Natural killer cell (primary cell): ENCODE data around the gene TFPI. TPM values are rescaled to one million over a fixed set of nuclear protein-coding genes. Genes with fewer than 3 reads are reported as not detected.
"Not testable (repeated sequence)": the region's sequence is repeated elsewhere in the genome, so short reads cannot be mapped to it uniquely, and the experiment has no call there.

Source experiments
- ATAC-seq, 3 donors: fragments of 150-1000 bp in 2 of 3; fragments of 200-7000 bp in 1 of 3; cut with Tn5 transposase; 1 replicate in 1 of 3; 2 replicates in 2 of 3; pipeline ENCODE4 v1.10.0; 2021; ENCODE audit warnings: mild to moderate bottlenecking in 2 of 3, moderate library complexity in 2 of 3
- DNase-seq, 2 donors: peaks; one replicate each; pipeline versions ENCODE4 v3.0.0 to v3.0.0-alpha.2; 2013 to 2021; ENCODE audit warnings: mixed read lengths in 1 of 2
- H3K27ac ChIP-seq: one replicate; pipeline ENCODE4 v1.5.1; 2013; ENCODE audit warnings: mild to moderate bottlenecking, low read length
- H3K27me3 ChIP-seq: one replicate; pipeline ENCODE4 v1.6.1; 2013; ENCODE audit warnings: low read length; ENCODE audit not compliant: control insufficient read depth, insufficient read depth
- H3K36me3 ChIP-seq: one replicate; pipeline ENCODE4 v1.6.1; 2013; ENCODE audit warnings: low read length; ENCODE audit not compliant: control insufficient read depth, insufficient read depth
- H3K4me1 ChIP-seq: one replicate; pipeline ENCODE4 v1.6.1; 2013; ENCODE audit warnings: low read length; ENCODE audit not compliant: control insufficient read depth, insufficient read depth
- H3K4me3 ChIP-seq: one replicate; pipeline ENCODE4 v1.5.1; 2013; ENCODE audit warnings: low read length
- H3K9me3 ChIP-seq: one replicate; pipeline ENCODE4 v1.6.1; 2013; ENCODE audit warnings: low read length; ENCODE audit not compliant: control insufficient read depth, insufficient read depth
- H3K27ac Mint-ChIP-seq, 2 donors: one replicate each; pipeline ENCODE4 v1.8.0; 2022; ENCODE audit warnings: mild to moderate bottlenecking in 2 of 2, mixed read lengths in 2 of 2, moderate library complexity in 1 of 2
- H3K27me3 Mint-ChIP-seq, 2 donors: one replicate each; pipeline ENCODE4 v1.8.0; 2022; ENCODE audit warnings: low read depth in 2 of 2, mixed read lengths in 2 of 2
- H3K36me3 Mint-ChIP-seq: one replicate; pipeline ENCODE4 v1.8.0; 2022; ENCODE audit warnings: mixed read lengths
- H3K4me1 Mint-ChIP-seq, 2 donors: one replicate each; pipeline ENCODE4 v1.8.0; 2022; ENCODE audit warnings: mixed read lengths in 2 of 2
- H3K4me3 Mint-ChIP-seq: one replicate; pipeline ENCODE4 v1.8.0; 2022; ENCODE audit warnings: mild to moderate bottlenecking, moderate library complexity, mixed read lengths
- H3K9me3 Mint-ChIP-seq, 2 donors: one replicate each; pipeline ENCODE4 v1.8.0; 2022; ENCODE audit warnings: mixed read lengths in 2 of 2
- whole genome bisulfite sequencing: methylation state at CpG from one replicate; pipeline ENCODE4 v1.1.7; 2013; ENCODE audit warnings: missing lambda C conversion rate; ENCODE audit not compliant: insufficient coverage; 5-methylcytosine and 5-hydroxymethylcytosine counted together
- intact Hi-C: fragments of 100-400 bp; cut with micrococcal nuclease; formaldehyde crosslinking; loops from one replicate; pipeline ENCODE4 v1.14.2; 2022
- total RNA-seq, 4 donors: library from RNA; stranded (reverse); fragments of 120-200 nt in 1 of 4; gene quantifications; one replicate each; pipeline versions ENCODE4 v1.2.3 to v1.2.4, GENCODE V29; 2013 to 2022
- TF ChIP-seq, protein P1 (sequence below): fragments of 200-600 bp; IDR thresholded peaks from one replicate; pipeline ENCODE4 v1.8.0; 2022; ENCODE audit warnings: antibody characterized with exemption

Gene TFPI
- total RNA-seq, 3 donors from 2014 or later (not counting 1 experiment from before 2014, with no cell fraction given): 0.10 to 1.2 (median 0.23) TPM

DNA sequence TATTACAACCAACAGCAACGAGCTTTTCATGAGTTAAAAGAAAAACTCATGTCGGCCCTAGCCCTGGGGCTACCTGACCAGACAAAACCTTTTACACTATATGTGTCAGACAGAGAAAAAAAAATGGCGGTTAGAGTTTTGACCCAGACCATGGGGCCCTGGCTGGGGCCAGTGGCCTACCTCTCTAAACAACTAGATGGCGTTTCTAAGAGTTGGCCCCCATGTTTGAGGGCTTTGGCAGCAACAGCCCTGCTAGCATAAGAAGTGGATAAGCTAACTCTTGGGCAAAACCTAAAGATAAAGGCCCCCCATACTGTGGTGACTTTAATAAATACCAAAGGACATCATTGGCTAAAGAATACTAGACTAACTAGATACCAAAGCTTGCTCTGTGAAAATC is 39.3 kb downstream of the TFPI start:
- intact Hi-C loops: no loop called here
- H3K4me3 Mint-ChIP-seq: no peak overlapping the region
- DNase-seq (no peak), ATAC-seq (no peak)
- H3K9me3 Mint-ChIP-seq: peaks cover 4 to 5% of the 10 kb centered on the region in 2 donors
- Histone ChIP-seq H3K27ac (no peak overlapping the region), H3K4me3 (no peak overlapping the region), H3K4me1 (no peaks in the 10 kb centered on the region), H3K9me3 (peaks cover under 1% of the 10 kb centered on the region), H3K36me3 (no peaks in the 10 kb centered on the region), H3K27me3 (no peaks in the 10 kb centered on the region)
- H3K4me1 Mint-ChIP-seq: peaks cover 0 to 4% of the 10 kb centered on the region in 2 donors
- 81% methylated on average over 3 of the region's 4 CpGs for WGBS
- no peak overlapping the region for H3K27ac Mint-ChIP-seq
- no peaks in the 10 kb centered on the region for H3K36me3 Mint-ChIP-seq
- TF ChIP-seq, protein P1, sequence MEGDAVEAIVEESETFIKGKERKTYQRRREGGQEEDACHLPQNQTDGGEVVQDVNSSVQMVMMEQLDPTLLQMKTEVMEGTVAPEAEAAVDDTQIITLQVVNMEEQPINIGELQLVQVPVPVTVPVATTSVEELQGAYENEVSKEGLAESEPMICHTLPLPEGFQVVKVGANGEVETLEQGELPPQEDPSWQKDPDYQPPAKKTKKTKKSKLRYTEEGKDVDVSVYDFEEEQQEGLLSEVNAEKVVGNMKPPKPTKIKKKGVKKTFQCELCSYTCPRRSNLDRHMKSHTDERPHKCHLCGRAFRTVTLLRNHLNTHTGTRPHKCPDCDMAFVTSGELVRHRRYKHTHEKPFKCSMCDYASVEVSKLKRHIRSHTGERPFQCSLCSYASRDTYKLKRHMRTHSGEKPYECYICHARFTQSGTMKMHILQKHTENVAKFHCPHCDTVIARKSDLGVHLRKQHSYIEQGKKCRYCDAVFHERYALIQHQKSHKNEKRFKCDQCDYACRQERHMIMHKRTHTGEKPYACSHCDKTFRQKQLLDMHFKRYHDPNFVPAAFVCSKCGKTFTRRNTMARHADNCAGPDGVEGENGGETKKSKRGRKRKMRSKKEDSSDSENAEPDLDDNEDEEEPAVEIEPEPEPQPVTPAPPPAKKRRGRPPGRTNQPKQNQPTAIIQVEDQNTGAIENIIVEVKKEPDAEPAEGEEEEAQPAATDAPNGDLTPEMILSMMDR: no peak
- H3K27me3 Mint-ChIP-seq: no peaks in the 10 kb centered on the region

DNA sequence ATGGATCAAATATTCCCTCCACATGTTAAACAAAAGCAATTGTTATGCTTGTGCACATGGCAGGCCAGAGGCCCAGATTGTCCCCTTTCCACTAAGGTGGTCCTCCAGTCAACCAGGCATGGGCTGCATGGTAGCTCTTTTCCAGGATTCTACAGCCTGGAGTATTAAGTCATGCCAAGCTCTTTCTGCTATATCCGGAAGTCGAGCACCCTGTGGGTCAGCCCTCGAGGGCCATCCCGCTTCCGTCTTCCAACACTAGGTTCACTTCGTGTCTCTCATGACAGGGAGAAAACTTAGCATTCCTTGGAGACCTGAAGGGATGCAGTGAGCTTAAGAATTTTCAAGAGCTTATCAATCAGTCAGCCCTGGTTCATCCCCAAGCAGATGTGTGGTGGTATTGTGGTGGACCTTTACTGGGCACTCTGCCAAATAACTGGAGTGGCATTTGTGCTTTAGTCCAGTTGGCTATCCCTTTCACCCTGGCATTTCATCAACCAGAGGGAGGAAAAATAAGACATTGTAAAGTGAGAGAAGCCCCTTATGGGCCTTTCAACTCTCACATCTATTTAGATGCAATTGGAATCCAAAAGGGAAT is 39.9 kb downstream of the TFPI start:
- DNase-seq, H3K9me3 ChIP-seq, H3K4me3 Mint-ChIP-seq, H3K4me1 Mint-ChIP-seq, H3K36me3 Mint-ChIP-seq, H3K27ac ChIP-seq, H3K9me3 Mint-ChIP-seq, H3K27me3 ChIP-seq, ATAC-seq, intact Hi-C loops, H3K27me3 Mint-ChIP-seq, H3K36me3 ChIP-seq, H3K4me3 ChIP-seq, H3K4me1 ChIP-seq, H3K27ac Mint-ChIP-seq: not testable (repeated sequence)
- 93% methylated on average over 6 of the region's 6 CpGs for WGBS

DNA sequence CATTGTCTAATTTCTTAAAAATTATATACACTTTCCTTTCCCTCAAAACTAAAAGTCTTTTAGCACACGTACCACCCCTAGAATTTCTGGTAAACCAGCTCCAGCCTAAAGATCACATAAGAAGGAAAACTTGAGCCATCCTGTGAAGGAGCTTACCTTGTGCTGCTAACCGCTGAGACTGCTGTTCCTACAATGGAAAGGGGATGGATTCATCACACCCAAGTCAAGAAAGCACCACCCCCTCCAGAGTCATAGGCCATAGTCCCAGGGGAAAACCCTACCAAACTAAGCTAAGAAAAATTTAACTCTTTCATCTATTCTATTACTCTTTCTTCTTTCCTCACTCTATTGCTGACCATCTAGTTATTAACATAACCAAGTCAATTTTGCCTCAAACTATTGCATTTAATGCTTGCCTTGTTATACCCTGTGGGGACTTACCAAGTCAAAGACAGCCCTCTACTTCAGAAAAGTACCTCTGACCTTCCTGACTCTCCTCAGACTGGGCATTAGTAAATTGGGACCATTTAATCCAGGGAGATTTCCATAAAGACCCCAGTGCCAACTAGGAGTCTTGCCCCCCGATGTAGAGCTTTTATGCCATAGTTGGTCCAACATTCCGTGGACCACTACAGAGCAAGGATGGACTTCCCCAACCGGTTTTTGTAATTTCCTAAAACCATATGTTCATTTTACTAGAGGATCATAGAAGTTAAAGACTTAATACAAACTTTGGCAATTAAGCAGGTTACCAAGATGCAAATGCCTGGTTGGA is 40.6 kb downstream of the TFPI start:
- H3K4me1 Mint-ChIP-seq, H3K36me3 Mint-ChIP-seq, H3K27me3 Mint-ChIP-seq, ATAC-seq, intact Hi-C loops, H3K27ac ChIP-seq, H3K36me3 ChIP-seq, H3K4me3 Mint-ChIP-seq, H3K4me3 ChIP-seq, H3K9me3 Mint-ChIP-seq, H3K4me1 ChIP-seq, H3K9me3 ChIP-seq, DNase-seq, H3K27me3 ChIP-seq, H3K27ac Mint-ChIP-seq: not testable (repeated sequence)
- 96% methylated on average over 5 of the region's 5 CpGs for WGBS

DNA sequence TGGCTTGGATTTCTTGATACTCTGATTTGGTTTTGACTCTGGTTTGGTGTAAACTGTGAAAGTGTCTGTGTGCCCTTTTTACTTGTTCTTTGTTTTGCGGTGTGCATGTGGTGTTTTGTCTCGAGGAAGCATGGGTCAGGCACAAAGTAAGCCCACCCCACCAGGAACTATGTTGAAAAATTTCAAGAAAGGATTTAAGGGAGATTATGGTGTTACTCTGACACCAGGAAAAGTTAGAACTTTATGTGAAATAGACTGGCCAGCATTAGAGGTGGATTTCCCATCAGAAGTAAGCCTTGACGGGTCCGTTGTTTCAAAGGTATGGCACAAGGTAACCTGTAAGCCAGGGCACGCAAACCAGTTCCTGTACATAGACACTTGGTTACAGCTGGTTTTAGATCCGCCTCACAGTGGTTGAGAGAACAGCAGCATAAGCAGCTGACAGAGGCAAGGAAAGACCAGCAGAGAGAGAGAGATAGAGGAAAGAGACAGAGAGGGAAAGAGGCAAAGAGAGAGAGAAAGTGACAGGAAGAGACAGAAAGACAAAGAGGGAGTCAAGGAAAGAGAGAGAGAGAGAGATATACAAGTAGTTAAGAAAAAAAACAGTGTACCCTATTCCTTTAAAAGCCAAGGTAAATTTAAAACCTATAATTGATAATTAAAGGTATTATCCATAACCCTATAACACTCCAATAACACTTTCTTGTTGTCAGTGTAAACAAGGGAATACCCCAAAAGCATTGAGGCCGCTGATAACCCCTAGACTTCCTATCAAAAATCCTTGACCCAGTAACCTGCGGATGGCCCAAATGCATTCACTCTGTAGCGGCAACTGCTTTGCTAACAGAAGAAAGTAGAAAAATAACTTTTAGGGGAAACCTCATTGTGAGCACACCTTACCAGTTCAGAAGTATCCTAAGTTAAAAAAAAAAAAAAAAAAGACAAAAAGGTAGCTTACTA is 42.6 kb downstream of the TFPI start:
- no peaks in the 10 kb centered on the region for H3K4me1 ChIP-seq
- intact Hi-C loops: no loop called here
- WGBS: 71% methylated on average over 9 of the region's 9 CpGs
- Mint-ChIP-seq H3K4me3 (no peak overlapping the region), H3K27ac (no peak overlapping the region), H3K27me3 (no peaks in the 10 kb centered on the region), H3K4me1 (peaks cover 0 to 4% of the 10 kb centered on the region in 2 donors), H3K36me3 (no peaks in the 10 kb centered on the region), H3K9me3 (no peaks in the 10 kb centered on the region)
- no peaks in the 10 kb centered on the region for H3K9me3 ChIP-seq
- ATAC-seq (no peak), DNase-seq (no peak)
- H3K4me3 ChIP-seq: no peak overlapping the region
- H3K27ac ChIP-seq: no peak overlapping the region
- TF ChIP-seq, protein P1: no peak
- no peaks in the 10 kb centered on the region for H3K36me3 ChIP-seq
- H3K27me3 ChIP-seq: no peaks in the 10 kb centered on the region

DNA sequence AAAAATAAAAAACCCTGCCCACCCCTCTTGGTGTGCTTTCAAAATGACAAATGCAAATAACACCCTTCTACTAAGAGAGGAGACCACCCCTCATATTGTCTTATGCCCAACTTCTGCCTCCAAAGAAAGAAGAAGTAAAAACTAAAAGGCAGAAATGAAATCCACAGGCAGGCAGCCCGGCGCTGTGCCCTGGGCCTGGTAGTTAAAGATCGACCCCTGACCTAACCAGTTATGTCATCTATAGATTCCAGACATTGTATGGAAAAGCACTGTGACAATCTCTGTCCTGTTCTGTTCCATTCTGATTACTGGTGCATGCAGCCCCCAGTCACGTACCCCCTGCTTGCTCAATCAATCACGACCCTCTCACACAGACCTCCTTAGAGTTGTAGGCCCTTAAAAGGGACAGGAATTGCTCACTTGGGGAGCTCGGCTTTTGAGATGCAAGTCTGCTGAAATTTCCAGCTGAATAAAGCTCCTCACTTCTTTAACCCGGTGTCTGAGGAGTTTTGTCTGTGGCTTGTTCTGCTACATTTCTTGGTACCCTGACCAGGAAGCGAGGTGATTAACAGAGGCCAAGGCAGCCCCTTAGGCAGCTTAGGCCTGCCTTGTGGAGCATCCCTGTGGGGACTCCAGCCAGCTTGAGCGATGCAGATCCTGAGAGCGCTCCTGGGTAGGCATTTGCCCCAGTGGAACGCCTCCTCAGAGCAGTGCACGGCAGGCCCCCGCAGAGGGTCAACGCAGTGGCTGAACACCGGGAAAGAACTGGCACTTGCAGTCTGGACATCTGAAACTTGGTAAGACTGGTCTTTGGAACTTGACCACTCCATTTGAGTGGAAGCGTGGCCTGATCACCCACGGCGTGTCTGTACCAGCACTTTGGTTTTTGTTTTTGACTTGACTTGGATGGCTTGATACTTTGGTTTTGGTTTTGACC is 43.5 kb downstream of the TFPI start:
- H3K27ac Mint-ChIP-seq, H3K27me3 ChIP-seq, ATAC-seq, H3K4me1 ChIP-seq, H3K4me3 Mint-ChIP-seq, DNase-seq, H3K9me3 Mint-ChIP-seq, H3K27me3 Mint-ChIP-seq, H3K36me3 Mint-ChIP-seq, H3K36me3 ChIP-seq, H3K4me1 Mint-ChIP-seq, H3K4me3 ChIP-seq, intact Hi-C loops, H3K27ac ChIP-seq, H3K9me3 ChIP-seq: not testable (repeated sequence)
- 79% methylated on average over 18 of the region's 18 CpGs for whole genome bisulfite sequencing
